Loucy (cell line): Measurements from ENCODE around the gene BCAS3.

Experiments used
- H2AFZ ChIP-seq: fragments of 200-600 bp; sonication (generic); 2 replicates; pipeline ENCODE4 v1.6.0; 2016; ENCODE audit warnings: antibody characterized with exemption, mild to moderate bottlenecking, low read length, moderate library complexity
- H3F3A ChIP-seq: fragments of 200-600 bp; 2 replicates; pipeline ENCODE4 v1.6.0; 2016; ENCODE audit warnings: antibody characterized with exemption, low read depth, mild to moderate bottlenecking
- H3K27me3 ChIP-seq: fragments of 200-600 bp; sonication (generic); 2 replicates; pipeline ENCODE4 v1.6.1; 2014; ENCODE audit warnings: low read length, mild to moderate bottlenecking; ENCODE audit not compliant: insufficient read depth, poor library complexity, severe bottlenecking
- H3K36me3 ChIP-seq: fragments of 200-600 bp; sonication (generic); 2 replicates; pipeline ENCODE4 v1.6.1; 2016; ENCODE audit warnings: low read length; ENCODE audit not compliant: insufficient read depth
- H3K4me1 ChIP-seq: fragments of 200-600 bp; sonication (generic); 2 replicates; pipeline ENCODE4 v1.5.1; 2014; ENCODE audit warnings: low read length, mild to moderate bottlenecking; ENCODE audit not compliant: insufficient read depth, poor library complexity, severe bottlenecking
- H3K4me2 ChIP-seq: fragments of 200-600 bp; sonication (generic); 2 replicates; pipeline ENCODE4 v1.6.0; 2014; ENCODE audit warnings: antibody characterized with exemption, low read length, low read depth, mild to moderate bottlenecking; ENCODE audit not compliant: poor library complexity, severe bottlenecking
- H3K4me3 ChIP-seq: fragments of 200-600 bp; sonication (generic); 2 replicates; pipeline ENCODE4 v1.5.1; 2014; ENCODE audit warnings: low read length, mild to moderate bottlenecking, mixed read lengths; ENCODE audit not compliant: poor library complexity, severe bottlenecking
- H3K79me2 ChIP-seq: fragments of 200-600 bp; sonication (generic); 2 replicates; pipeline ENCODE4 v1.6.1; 2014; ENCODE audit warnings: low read length; ENCODE audit not compliant: insufficient read depth
- H3K9ac ChIP-seq: fragments of 200-600 bp; sonication (generic); 2 replicates; pipeline ENCODE4 v1.6.0; 2014; ENCODE audit warnings: mild to moderate bottlenecking, low read depth, low read length, moderate library complexity; ENCODE audit not compliant: poor library complexity, severe bottlenecking
- H3K9me2 ChIP-seq: fragments of 200-600 bp; sonication (generic); replicated peaks from 2 replicates; pipeline ENCODE4 v1.6.1; 2016; ENCODE audit warnings: low read depth, low read length, mixed read lengths
- H3K9me3 ChIP-seq: fragments of 200-600 bp; sonication (generic); 2 replicates; pipeline ENCODE4 v1.6.1; 2014; ENCODE audit warnings: mild to moderate bottlenecking, antibody characterized with exemption, low read length, low read depth; ENCODE audit not compliant: insufficient read depth
- H4K20me1 ChIP-seq: fragments of 200-600 bp; sonication (generic); 2 replicates; pipeline ENCODE4 v1.6.0; 2014; ENCODE audit warnings: antibody characterized with exemption, low read length, mild to moderate bottlenecking; ENCODE audit not compliant: insufficient read depth, poor library complexity, severe bottlenecking
- CTCF ChIP-seq: fragments of 200-600 bp; sonication (generic); conservative IDR thresholded peaks from 2 replicates; pipeline ENCODE4 v1.5.1; 2014; ENCODE audit warnings: mild to moderate bottlenecking, antibody characterized with exemption, low read length
- EZH2phosphoT487 ChIP-seq: fragments of 200-600 bp; IDR thresholded peaks from 2 replicates; pipeline ENCODE4 v1.6.1; 2018; ENCODE audit warnings: antibody characterized with exemption, mild to moderate bottlenecking, moderate library complexity, borderline replicate concordance

Gene BCAS3

GRCh38 chr17:60993497-60993896, 315.8 kb downstream of the BCAS3 start:
- Histone ChIP-seq H3K36me3 (no peaks in the 10 kb centered on the region), H3K9me2 (no peaks in the 10 kb centered on the region), H3F3A (no peaks in the 10 kb centered on the region), H3K9ac (no peak overlapping the region), H3K4me3 (no peak overlapping the region), H3K9me3 (no peaks in the 10 kb centered on the region), H3K4me2 (no peak overlapping the region), H3K27me3 (no peaks in the 10 kb centered on the region), H3K79me2 (no peaks in the 10 kb centered on the region), H3K4me1 (peaks cover 8% of the 10 kb centered on the region), H2AFZ (no peak overlapping the region), H4K20me1 (no peaks in the 10 kb centered on the region)
- no peak for TF ChIP-seq EZH2phosphoT487
- TF ChIP-seq CTCF, result no peak

- H3K9me3 ChIP-seq, result no peaks in the 10 kb centered on the region
- no peaks in the 10 kb centered on the region for H3K36me3 ChIP-seq
- no peaks in the 10 kb centered on the region for H3K9me2 ChIP-seq
- H3K4me1 ChIP-seq, result peaks cover 8% of the 10 kb centered on the region
- TF ChIP-seq CTCF (no peak), EZH2phosphoT487 (no peak)
- no peaks in the 10 kb centered on the region for H3K79me2 ChIP-seq
- no peak overlapping the region for H3K4me3 ChIP-seq
- H3K9ac ChIP-seq, result no peak overlapping the region
- H3F3A ChIP-seq, result no peaks in the 10 kb centered on the region
- H3K4me2 ChIP-seq, result no peak overlapping the region
- no peak overlapping the region for H2AFZ ChIP-seq
- no peaks in the 10 kb centered on the region for H4K20me1 ChIP-seq
- no peaks in the 10 kb centered on the region for H3K27me3 ChIP-seq
Measured at GRCh38 chr17:60995680-60996079, 318.0 kb downstream of the BCAS3 start.

- Histone ChIP-seq H3K9me2 (no peaks in the 10 kb centered on the region), H3K36me3 (no peaks in the 10 kb centered on the region), H3K4me1 (no peaks in the 10 kb centered on the region), H3K27me3 (no peaks in the 10 kb centered on the region), H3K9ac (no peak overlapping the region), H3K4me2 (no peak overlapping the region), H3K9me3 (no peaks in the 10 kb centered on the region), H3K79me2 (no peaks in the 10 kb centered on the region), H2AFZ (no peak overlapping the region), H3F3A (no peaks in the 10 kb centered on the region), H3K4me3 (no peak overlapping the region), H4K20me1 (no peaks in the 10 kb centered on the region)
- peak; percentile 45 for TF ChIP-seq CTCF
- no peak for TF ChIP-seq EZH2phosphoT487
Measured at GRCh38 chr17:61000911-61001310, 323.3 kb downstream of the BCAS3 start.
